ENCODE measurements around the gene PRKG1.
"Not testable (repeated sequence)": the region's sequence is repeated elsewhere in the genome, so short reads cannot be mapped to it uniquely, and the experiment has no call there.

The PRKG1 gene

DNA sequence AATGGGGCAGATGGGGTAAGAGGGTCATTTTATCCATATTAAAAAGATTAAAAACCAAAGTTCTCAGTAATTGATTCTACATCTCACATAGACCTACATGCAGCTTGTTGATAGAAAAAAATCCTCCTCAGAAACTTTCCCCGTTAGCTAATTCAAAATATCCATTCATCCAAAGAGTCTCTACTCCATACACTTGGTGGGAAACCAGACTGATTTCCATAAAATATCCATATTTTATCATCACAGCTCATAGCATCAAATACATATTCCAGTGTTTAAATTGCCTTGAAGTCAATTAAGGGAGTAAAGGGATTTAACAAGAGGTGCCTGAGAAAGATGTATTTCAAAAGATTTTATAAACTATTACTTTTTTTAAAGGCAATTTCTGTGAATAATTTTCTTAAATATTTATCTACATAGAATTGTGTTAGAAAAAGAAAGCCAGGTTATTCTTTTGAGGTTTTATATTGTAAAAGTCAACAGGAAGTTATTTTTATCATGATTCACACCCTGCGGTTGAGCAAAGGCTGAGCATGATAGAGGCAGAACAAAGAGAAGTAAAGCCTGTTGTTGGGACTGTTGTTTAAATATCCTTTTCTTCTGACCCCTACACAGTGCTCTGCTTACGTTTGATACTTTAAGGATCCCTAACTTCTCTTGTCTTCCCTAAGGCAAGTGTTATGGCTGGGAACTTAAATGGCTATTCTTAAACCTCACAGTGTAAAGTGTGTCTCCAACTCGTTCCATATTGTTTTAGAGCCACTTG lies 266.7 kb downstream of the PRKG1 start:
- no peak for DNase-seq

DNA sequence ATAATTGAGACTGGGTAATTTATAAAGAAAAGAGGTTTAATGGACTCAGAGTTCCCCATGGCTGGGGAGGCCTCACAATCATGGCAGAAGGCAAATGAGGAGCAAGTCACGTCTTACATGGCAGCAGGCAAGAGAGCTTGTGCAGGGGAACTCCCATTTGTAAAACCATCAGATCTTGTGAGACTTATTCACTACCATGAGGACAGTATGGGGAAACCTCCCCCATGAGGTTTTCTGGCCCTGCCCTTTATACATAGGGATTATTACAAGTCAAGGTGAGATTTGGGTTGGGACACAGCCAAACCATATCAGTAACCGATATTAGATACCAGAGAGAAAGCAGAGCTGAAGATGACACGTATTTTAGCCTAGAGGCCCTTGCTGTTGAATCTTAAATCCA lies 267.5 kb downstream of the PRKG1 start:
- not testable (repeated sequence) for DNase-seq

DNA sequence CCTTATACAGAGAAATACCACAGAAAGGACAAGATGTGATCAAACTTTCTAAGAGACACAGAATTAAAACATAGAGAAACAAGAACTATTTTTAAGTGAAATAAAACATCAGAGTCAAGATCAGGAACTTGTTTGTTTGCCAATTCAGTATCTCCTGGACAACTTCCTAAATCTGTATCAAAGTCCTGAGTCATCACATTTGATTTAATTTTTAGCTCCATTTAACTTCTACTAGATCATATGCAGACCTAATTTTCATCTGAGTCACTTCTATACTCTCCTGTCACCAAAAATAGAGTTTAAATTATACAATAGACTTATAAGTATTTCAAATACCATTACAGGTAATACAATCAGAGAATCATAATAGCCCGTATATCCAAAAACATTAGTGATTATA lies 268.1 kb downstream of the PRKG1 start:
- DNase-seq = no peak

DNA sequence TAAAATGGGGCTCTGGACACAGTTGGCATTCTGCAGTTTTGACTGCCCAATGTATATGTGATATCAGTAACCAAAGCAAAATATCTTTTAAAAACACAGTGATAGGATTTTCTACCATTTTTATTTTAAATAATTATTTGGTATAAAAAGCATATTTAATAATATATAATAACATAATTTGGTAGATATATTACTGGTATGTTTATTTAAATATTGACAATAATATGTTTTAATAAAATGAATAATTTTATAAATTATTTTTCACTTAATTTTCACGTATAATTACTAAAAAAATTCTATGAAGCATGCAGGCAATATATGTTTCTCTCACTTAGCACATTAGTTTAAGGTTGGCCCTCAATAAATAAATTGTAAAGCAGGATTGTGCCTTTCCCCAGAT lies 269.1 kb downstream of the PRKG1 start:
- no peak for DNase-seq

DNA sequence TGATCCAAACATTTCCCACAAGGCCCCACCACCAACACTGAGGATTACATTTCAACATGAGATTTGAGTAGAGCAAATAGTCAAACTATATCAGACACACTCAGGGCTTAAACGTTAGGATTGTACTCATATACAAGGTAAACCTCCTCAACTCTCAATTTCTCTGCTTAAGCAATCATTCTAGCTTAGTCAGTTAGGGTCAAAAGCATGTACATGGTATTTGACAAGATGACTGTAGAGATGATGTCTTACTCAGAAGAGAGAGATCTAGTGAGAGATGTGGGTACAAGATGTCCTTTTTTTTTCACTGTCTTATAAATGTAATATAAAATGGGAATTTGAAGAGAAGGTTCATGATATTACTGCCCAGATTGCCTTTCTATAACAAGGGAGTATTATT lies 270.1 kb downstream of the PRKG1 start:
- no peak for DNase-seq

DNA sequence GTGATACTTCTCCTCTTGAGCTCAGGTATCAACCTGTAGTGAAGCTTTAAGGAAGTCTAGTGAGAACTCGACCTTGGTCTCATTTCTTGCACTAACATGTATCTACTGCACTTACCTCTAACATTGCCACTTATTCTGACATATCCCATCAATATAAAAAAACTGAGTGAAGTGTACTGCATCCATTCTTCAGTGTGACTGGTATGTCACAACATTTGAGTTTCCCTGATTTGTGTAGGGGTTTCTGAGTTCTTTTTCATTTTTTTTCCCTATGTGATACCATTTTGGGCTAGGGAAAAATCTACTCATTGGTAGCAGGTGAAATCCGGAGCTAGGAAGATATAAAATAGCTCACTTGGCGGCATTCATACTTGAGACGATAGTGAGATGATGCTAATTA lies 274.3 kb downstream of the PRKG1 start:
- DNase-seq = no peak

DNA sequence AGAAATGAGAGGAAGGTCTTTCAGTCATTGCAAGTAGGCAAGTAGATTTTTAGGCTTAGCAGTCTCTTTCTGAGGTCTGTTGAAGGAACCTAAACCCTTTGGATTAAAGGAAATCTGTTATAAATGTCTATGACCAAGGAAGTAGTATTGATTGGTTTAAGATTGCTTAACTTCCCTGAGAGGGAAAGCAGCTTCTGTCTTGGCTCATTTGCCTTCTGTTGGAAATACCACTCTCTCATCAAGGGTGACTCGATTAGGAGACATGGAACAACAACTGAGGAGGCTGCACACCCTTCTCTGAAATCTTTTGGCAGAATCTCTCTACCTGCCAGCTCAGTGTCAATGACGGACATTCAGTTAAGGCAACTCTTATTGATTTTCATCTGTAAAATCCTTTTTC lies 282.9 kb downstream of the PRKG1 start:
- no peak for DNase-seq

DNA sequence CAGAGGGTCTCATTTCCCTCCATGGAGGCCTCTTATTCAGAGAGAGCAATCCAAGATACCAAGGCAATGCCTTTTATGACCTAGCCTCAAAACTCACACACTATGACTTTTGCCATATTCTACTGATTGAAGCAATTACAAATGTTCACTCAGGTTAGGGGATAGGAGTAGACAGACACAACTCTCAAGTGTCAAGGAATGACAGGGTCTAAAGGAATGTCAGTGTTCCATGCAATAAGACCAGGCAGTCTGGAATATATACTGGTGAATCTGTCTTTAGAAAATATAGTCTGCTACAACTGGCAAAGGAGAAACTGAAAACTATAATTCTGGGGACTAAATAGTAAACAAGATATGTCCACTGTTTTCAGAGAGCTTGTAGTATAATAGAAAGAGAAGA lies 283.9 kb downstream of the PRKG1 start:
- DNase-seq = no peak

DNA sequence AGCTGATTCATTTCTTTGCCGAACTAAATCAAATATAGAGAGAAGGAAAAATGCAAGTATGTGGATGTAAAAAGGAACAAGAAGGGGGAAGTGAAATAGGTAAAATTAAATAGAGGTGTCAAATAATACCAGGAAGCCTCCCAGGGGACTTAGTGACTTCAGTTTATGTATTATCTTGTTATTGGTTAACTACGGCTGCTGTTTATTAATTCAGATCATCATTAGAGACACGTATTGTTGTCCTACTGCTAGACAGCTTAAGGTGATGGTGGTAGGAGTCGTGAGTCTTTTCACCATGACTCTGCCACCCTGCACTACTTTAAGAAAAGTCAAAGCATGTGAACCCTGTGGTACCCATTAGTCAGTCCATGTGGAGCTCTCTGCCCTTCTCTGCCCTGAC lies 289.1 kb downstream of the PRKG1 start:
- DNase-seq = no peak

DNA sequence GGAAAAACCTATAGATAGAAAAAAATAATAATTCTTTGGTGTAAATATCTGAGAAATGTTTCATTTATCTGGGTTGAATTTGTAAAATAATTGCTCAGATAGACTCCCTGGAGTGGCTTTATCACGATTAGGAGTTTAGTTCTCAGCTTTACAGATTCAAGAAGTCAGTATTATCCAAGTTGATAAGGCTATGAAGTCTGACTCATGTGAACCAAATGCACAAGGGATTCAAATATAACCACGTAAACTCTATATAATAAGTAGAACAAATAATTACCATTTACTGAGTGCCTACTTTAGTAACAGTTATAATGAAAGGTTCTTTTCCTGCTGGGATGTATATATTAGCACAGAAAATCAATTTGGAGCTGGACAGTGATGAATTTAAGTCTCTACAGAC lies 290.4 kb downstream of the PRKG1 start:
- DNase-seq = no peak

DNA sequence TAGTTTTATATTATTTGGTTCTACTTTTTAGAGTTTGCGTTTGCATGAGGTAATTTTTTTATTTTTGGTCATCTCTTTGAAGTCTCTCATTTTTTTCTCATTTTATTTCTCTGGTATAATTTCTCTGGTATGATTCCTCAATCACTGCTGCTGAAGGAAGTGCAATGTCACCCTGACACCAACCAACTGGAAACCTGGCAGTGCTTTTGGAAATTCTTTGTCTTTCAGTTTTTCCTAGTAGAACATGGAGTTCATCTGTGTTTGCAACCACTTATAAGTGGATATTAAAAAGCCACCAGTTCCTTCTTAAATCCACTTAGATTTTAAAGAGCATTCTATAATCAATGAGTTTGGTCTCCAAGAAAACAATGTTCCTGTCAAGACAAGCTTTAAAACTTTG lies 291.8 kb downstream of the PRKG1 start:
- no peak for DNase-seq

DNA sequence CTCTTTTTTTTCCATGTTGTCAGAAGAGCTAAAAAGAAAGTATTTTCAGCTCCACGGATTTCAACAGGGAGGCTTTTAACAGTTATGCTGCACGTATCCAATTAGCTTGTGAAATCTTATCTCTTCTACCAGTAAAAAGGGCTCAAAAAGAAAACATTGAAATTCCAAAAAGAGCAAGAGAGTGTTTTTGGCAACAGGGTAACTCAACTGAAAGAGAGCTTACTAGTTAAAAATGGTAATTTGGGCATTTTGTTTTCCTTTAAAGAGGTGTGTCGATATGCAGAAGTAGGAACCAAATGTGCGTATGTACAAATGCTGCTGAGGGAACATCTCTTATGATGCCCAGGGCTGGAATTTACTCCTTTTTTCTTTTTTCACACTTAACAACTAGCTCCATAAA lies 292.8 kb downstream of the PRKG1 start:
- DNase-seq = no peak

DNA sequence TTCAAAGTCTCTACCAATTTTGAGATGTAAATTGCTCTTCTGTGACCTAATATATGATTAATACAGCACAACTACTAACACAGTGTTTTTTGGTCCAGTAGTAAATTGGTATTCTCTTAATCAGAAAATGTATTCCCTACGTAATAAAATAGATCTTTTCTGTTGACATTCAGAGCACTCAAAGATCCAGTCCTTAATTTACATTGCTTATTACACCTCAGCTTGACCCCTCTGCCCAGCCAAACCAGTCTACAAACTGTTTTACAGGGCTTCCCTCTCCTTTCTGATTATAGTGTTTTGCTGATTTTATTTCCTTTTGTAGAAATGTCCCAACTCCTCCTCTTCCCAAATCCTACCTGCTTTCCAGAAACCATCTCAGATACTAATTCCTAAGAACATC lies 293.4 kb downstream of the PRKG1 start:
- DNase-seq = no peak

DNA sequence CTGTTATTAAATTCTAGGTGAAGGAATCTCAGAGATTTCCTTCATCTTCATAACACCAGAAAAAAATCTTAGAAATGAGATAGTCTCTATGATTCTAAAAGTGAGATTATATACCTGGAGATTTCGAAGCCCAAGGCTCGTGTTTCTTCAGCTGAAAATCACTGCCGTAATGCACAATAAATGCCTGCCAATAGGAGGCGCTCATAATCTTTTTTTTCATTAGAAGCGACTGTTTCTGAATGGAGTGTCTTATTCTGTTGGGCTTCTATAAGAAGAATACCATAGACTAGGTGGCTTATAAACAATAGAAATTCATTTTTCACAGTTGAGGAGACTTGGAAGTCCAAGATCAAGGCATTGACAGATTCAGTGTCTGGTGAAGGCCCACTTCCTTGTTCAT lies 294.7 kb downstream of the PRKG1 start:
- DNase-seq = no peak

DNA sequence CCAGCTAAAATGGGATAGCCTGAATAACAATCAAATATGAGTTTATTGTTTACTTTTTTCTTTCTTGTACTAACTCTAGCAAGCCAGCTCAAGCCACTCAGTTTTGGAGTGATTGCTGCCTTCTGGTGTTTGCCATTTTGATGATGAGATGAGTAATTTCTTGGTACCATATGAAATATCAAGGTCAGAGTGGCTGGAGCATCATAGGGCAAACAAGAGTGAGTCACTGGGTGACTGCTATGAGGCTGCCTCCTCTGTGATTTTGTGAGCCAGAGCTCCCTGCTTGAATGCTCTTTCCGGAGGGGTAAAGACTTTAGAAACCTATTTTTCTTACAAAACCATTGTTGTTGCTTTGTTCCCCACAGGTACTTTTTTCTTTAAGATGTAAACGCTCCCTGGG lies 295.6 kb downstream of the PRKG1 start:
- DNase-seq = no peak

DNA sequence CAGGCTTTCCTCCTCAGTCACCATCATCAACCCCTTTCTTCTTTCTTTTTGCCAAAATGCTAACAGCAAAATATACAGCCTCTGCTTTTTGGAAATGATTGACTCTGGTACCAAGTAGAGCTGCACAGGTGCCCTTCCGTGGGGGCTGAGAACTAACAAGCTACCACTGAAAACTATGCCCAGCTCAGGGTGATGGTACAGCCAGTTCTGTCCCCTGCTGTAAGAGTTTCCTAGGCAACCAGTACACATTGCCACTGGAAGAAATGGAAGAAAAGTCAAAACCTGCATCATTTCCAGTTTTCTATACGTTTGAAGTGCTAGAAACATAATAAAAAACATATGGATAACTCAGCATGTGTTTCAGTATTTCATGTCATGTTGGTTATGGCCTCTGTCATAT lies 297.5 kb downstream of the PRKG1 start:
- DNase-seq = no peak

DNA sequence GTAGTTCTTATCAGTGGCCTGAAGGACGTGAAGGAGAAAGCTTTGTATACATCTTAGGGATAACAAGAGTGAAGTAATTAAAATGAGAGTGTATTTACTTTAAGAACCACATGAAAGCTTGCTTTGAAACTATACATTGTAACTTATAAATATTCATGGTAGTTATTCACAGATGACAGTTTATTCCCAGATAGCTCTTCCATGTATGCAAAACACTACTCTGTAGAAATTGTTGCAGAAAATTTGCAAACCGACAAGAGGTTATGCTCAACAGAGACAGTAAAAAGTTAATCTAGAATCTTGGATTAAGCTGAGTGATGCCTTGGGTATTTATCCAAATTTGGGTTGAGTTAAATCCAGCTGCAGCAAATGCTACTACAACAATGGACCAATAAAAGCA lies 301.5 kb downstream of the PRKG1 start:
- no peak for DNase-seq

DNA sequence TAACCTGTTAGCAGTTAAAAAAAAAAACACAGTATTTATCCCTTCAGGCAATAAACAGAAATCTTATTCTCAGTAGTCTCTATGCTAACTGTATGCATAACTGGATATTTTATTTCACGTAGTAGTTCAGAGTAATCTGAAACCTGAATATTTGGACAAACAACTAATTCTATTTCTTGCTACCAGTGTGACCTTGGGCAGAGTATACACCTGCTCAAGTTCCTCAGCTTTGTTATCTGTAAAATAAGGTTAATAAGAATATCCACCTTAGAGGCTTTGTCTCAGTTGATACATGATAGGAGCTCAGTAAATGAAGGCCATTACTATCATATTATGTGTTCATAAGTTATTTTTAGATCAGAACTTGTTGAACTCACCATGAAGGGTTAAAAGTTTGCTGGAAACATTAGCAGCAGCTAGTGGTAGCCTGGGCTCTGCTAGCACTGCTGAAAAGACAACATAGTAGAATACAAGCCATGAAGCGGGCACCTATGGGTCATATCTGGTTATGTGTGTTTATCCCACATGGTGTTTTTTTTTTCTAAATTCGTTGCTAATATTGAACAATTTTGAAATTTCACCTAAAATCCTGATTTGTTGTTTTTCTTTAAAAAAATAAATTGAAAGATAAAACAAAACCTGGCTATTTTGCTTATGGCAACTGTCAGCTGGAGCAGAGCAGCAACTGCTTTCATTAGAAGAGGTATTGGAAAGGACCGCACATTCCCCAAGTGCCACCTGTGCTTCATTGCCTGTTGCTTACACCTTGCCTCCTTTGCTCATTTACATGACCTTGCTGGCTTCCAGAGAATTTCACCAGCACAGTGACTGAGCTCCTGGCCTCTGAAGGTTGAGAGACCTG lies 303.0 kb downstream of the PRKG1 start:
- DNase-seq = no peak

DNA sequence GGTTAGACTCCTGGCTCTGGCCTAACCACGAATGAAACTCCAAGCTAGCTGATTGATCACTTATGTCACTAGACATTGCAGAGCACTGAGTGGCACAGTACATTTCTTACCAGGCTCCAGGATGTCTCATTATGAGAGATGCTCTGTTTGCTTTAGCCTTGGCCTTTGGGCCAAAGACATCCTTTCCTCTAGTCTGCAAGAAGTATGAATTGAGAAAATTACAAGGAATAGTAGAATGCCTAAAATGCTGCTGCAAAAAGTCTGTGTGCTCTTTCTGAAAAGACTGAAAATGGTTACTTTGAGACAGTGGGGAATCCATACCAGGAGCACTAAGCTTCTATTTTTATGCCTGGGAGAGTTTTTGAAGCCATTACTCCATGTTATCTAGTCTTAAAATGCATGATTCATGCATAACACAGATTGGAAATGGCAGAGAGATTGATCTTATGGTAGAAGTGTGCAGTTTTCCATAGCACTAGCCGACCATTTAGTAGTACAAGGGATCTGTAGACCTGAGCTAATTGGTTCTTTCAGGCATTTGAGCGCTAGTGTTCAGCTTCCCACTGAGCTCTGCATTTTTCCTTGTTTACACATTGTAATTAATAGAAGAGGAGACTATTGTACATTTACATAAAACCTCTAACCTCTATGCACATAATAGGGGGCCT lies 303.8 kb downstream of the PRKG1 start:
- no peak for DNase-seq

DNA sequence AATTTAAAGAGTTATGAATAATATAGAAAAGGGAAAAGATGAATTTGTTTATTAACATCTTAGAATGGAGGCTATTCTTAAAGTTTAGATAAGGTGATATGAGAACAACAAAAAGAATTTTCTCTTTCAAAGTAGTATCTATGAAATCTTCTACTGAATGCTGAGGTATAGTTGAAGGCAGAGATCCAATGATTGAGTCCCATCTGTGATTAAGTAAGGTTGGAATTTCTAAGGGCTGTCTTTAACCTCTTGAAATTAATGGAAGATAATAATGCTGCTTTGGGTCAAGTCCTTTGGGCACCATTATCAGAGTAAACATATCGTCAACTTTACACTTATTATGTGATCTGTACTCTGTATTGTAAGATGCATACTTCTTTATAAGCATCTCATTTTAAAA lies 307.9 kb downstream of the PRKG1 start:
- no peak for DNase-seq

DNA sequence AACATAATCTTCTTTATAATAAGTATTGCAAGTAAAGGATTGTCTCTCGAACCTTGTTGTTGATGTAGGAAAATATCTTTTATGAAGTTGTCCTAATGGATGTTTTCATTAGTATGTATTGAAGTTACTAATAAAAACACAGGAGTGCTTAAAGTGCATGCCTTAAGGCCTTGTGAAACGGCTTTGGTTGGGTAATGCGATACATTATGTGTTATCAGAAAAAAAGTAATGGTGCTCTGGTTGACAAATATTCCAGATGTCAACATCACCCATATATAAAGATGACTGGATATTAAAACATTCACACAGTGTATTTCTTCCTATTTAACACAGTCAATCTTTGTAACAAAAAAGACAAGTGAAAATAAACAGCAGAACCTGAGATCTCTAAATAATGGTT lies 310.7 kb downstream of the PRKG1 start:
- no peak for DNase-seq

DNA sequence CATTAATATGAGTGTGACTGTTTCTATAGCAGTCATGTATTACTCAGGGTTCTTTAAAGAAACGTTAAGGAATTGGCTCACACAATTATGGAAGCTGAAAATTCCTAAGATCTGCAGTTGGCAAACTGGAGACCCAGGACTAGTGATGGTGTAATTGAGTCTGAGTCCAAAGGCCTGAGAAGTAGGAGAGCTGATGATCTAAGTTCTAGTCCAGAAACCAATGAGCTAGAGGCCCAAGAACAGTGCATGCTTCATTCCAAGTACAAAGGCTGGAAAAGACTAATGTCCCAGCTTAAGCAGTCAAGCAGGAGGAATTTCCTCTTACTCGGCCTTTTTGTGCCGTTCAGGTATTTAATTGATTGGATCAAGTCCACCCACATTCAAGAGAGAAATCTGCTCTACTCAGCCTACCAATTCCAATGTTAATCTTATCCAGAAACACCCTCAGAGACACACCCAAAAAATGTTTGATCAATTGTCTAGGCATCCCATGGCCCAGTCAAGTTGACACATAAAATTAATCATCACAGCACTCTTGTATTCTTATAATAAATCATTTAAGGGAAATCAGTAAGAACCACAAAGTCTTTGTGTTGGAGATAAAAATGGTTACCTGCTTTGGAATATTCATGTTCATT lies 312.1 kb downstream of the PRKG1 start:
- DNase-seq = no peak

Data from SHP77 treated with DMSO at 0.1 percent for 48 hours (cell line).